ENCODE measurements around the gene DLG2.

The DLG2 gene

GRCh38 chr11:84260862-84261261 lies 1366.3 kb downstream of the DLG2 start:
- no peak for DNase-seq (ENCODE audit: low spot score)

- no peak for DNase-seq (ENCODE audit: low spot score)
Measured at GRCh38 chr11:84256618-84257017, 1370.5 kb downstream of the DLG2 start.

- DNase-seq (ENCODE audit: low spot score) = no peak
Measured at GRCh38 chr11:84255483-84255882, 1371.7 kb downstream of the DLG2 start.

DNA sequence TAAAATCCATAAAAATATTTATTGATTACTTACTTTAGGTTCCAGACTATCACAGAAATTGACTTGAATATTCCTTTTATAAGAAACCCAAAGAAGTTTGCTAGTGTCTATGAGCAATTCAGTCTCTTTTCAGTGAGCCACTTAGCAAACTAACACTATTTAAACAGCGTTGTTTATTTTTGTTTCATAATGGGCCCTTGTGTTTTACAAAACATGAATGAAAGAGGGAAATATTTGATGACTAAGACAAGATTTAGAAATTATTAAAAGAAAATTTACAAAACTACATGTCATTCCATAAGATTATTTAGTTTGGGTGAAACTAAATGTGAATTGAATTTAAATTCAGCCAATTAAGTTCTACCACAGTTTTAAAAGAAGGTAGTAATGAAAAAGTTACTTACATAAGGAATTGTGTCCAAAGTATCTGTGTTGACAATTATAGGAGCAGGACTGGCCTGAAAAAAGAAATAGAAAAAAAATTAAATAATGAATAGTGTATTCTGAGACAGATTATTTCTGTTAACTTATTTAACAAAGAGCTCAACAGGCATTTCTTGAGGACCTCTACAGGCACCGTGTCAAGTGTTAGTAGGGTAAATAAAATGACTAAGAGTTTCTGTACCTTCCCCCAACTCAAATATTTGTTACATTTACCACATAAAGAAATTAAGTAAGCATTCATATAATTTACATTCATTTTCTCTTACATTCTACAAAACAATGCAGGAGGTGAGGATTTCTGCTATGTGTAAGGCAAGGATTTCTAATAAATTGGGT lies 1376.1 kb downstream of the DLG2 start:
- no peak for DNase-seq (ENCODE audit: low spot score)

DNA sequence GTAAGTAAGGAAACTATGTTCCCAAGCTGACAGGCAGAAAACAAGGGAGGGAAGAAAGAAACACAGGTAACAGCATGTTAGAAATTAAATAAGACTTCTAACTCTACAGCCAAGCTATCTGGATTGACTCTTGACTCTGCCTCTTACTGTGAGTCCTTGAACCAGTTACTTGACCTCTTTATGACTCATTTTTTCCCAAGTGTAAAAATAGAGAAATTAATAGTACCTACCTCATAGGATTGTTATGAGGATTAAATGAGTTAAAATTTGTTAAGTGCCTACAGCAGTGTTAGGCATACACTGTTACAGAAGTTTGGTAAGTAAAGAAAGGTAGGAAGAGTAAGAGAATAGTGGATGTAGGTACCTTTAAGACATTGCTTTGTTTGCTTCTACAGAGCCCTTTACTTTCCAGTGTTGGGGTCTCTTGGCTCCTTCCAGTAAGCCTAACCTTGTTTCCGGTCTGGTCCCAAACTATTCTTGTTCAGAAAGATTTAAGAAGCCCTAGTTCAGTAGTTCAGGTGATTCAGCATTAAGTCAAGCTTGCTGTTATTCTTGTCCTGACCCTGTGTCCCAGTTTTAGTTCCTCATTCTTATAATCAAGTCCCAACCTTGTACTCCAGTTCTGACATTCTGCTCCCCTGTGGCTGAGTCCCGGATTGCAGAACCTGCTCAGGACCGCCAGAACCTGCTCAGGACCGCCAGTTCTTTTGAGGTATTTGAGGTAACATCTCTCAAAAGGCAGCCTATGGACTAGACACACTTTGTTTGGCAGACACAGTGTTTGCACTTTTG lies 1377.6 kb downstream of the DLG2 start:
- DNase-seq (ENCODE audit: low spot score) = no peak

- no peak for DNase-seq (ENCODE audit: low spot score)
Measured at GRCh38 chr11:84247926-84248325, 1379.2 kb downstream of the DLG2 start.

GRCh38 chr11:84247129-84247528 lies 1380.0 kb downstream of the DLG2 start:
- no peak for DNase-seq (ENCODE audit: low spot score)

DNA sequence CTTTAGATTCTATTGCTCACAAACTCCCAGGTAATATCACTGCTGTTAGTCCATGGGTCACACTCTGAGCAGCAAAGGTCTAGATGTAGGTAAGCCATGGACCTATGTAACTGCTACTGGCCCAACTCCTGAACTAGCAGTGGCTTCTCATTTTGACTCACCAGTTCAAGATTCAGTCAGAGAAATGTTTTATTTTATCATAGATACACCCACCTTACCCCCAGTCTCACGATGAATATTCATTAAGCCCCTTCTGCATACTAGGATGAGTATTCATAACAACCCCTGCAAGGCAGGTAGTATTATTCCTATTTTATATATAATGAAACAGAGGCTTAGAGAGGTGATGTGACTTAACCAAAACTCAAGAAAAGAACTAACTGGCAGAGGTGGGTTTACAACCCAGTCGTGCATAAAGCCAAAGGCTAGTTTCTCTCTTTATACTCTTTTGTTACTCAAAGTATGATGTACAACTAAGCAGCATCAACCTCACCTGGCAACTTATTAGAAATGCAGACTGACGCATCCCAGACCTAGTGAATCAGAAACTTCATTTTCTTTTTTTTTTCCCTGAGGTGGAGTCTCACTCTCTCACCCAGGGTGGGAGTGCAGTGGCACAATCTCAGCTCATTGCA lies 1383.4 kb downstream of the DLG2 start:
- no peak for DNase-seq (ENCODE audit: low spot score)

DNA sequence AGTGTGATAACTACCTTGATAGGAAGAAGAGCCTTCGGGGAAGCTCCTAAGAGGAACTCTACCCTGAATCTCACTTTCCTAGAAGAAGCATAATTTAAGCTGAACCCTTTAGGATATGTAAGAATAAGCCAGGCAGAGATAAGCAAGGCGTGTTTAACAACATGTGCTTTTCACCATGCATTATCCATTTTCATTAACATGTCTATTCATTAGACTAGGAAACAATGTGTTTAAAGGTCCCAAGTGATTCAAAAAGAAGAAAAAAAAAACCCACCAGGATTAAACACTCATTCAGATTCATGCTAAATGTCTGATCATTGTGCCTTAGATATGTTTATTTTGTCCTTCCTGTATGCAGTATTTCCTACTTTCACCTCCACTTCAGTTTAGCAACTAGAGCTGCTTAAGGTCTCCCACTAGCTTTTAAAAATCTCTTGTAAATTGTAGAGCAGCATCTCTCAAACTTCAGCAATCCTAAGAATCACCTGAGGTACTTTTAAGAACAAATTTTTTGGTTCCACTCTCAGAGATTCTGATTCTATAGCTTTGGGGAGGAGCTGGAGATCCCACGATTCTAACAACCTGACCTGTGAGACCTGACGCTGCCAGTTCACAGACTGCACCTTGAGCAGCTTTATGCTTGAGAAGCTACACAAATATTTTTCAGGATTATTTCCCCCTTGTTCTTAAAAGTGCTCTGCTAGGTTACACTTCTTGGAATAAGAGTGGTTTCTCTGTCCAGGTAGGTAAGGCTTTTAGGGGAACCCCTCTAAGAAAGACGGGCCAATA lies 1385.6 kb downstream of the DLG2 start:
- no peak for DNase-seq (ENCODE audit: low spot score)

GRCh38 chr11:84240847-84241246 lies 1386.3 kb downstream of the DLG2 start:
- DNase-seq (ENCODE audit: low spot score) = no peak

GRCh38 chr11:84236436-84236835 lies 1390.7 kb downstream of the DLG2 start:
- DNase-seq (ENCODE audit: low spot score) = no peak

DNA sequence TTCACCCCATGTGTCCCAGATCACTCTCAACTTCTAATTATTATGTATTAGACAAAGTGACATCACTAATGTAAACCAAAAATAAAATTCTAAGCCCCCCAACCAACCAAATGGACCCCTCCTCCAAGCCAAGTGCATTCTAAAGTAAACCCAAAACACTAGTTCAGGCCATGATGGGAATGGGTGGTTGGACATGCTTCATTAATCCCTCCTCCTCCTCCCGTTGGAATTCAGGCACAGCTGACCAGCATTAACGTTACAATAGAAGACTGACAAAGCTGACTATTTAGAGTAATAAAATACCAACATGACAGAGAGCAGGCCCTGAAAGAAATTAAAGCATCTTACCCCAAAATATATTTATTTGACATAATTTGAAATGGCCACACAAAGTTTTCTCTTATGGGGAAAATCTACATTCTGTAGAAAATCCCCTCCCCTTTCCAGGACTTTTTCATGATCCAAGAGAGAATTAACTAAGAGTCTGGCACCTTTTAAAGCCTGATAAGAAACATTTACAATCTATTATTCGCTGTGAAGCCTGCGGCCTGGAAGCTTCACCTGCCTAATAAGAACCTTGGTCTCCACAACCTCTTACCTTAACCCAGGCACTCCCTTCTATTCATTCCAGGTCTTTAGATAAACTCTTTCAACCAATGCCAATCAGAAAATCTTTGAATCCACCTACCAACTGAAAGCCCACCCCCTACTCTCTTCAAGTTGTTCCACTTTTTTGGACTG lies 1392.5 kb downstream of the DLG2 start:
- DNase-seq (ENCODE audit: low spot score) = no peak

DNA sequence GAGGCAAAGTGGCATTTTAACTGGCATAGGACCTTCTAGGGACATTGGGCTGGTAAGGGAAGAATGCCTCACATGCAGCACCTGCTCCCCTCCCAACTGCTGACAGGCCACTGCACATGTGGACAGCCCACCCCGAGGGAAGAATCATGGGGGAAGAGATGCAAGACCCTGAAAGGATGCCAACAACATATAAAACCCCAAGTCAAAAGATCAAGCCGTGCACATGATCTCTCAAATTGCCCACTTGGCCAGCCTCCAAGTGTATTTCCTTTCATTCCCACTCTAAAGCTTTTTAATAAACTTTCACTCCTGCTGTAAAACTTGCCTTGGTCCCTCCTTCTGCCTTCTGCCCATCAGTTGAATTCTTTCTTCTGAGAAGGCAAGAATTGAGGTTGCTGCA lies 1393.1 kb downstream of the DLG2 start:
- no peak for DNase-seq (ENCODE audit: low spot score)

DNA sequence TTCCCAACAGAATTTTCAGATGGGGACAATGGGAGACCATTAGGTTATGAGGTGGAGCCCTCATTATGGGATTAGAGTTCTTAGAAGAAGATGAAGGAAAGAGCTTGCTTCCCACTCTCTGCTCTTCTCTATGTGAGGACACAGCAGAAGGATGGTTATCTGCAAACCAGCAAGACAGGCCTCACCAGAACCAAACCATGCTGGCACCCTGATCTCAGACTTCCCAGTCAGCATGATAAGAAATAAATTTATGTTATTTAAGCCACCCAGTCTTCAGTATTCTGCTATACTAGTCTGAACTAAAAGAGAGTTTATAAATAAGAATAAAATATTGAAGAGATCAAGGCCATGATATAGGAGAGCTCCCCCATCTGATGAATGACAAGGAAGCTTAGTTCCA lies 1394.6 kb downstream of the DLG2 start:
- DNase-seq (ENCODE audit: low spot score) = no peak

DNA sequence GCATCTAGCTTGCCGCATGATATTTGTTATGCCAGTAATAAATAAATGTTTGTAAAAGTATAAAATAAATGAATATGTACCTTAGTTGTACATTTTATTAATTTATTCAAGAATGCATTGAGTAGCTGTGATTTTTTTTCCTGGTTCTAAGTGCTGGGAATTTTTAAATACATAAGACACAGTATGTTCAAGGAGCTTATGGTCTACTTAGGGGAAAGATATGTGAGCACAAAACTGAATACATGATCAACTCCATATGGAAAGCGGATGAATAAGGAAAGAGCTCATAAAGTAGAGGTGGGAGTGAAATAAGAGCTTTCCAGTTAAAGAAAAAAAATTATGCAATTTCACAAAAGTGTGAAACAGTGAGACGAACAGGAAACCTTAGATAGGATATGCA lies 1396.7 kb downstream of the DLG2 start:
- no peak for DNase-seq (ENCODE audit: low spot score)

DNA sequence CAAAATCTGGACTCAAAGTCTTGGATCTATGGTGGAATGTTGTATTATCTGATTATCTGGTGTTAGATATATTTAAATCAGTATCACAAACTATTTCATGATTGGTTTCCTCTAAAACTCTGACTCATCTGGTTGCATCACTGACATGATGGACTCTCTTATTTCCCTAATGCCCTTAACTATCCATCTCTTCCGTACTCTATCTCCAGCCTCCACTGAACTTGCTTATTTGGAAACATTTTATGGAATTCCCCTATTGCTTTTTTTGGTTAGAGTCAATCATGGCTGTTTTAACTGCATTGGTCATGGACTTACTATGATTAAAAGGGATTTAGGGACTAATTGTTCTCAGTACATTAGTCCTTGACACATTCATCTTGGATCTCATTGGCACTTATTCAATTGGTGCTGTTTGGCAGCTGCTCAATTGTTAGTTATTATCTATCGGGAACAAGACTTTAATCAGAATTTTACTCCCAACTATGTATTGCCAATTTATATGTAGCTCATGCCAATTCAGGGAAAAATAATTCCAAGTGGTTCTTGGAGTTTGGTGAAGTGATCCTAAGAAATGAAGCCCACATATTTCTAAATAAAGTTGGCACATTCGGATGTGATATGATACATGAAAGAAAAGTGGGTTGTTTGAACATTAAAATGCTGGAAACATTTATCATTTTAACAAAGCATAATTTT lies 1399.0 kb downstream of the DLG2 start:
- DNase-seq (ENCODE audit: low spot score) = no peak

- no peak for DNase-seq (ENCODE audit: low spot score)
Measured at GRCh38 chr11:84224042-84224441, 1403.1 kb downstream of the DLG2 start.

GRCh38 chr11:84218318-84218717 lies 1408.8 kb downstream of the DLG2 start:
- DNase-seq (ENCODE audit: low spot score) = no peak

- DNase-seq (ENCODE audit: low spot score) = no peak
Measured at GRCh38 chr11:84215672-84216071, 1411.5 kb downstream of the DLG2 start.

DNA sequence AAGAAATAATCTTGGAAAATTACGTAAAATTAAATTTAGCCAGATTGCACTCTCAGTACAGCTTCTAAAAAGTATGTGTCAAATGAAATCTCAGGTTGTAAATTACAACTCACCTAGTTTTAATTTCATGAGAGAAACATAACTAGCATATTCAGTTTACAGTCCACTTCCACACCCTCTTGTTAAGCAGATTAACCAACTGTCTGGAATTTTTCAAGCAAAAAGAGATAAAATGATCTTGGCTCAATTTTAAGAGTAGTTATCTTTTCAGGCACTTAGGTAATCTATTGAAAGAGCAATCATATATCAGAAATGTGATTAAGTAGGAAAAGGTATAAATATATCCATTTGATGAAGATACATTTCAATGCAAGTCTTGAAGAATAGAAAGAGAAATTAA lies 1412.6 kb downstream of the DLG2 start:
- DNase-seq (ENCODE audit: low spot score) = no peak
